GM19193 (cell line): ENCODE measurements around the gene GDI1.

ENCODE experiments used
- POLR2A ChIP-seq: IDR thresholded peaks from 4 replicates; pipeline ENCODE4 v1.6.1; 2011; ENCODE audit not compliant: insufficient read depth, insufficient read length; ENCODE audit errors: extremely low read depth

Gene GDI1

GRCh38 chrX:154408659-154409221 lies 28.2 kb upstream of the GDI1 start:
- TF ChIP-seq POLR2A: no peak

- no peak for TF ChIP-seq POLR2A
Measured at GRCh38 chrX:154409222-154409871, 27.6 kb upstream of the GDI1 start, which contains the start of gene DNASE1L1. TSS of gene DNASE1L1 (minus strand) at chrX:154409254. CDS start at chrX:154405568, 3,686 bp downstream.

DNA sequence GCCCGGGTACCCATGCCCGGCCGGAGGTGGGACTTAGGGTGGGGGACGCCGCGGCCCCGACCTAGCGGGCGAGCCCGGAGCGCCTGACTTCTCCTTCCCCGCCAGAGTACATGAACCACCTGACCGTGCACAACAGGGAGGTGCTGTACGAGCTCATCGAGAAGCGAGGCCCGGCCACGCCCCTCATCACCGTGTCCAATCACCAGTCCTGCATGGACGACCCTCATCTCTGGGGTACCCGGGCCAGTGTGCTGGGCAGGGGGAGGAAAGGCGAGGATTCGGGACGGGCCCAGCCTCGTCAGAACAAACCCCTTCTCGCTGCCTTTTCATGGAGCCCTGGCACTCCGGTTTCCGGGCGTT lies 25.0 kb upstream of the GDI1 start:
- TF ChIP-seq POLR2A: peak; percentile 28

DNA sequence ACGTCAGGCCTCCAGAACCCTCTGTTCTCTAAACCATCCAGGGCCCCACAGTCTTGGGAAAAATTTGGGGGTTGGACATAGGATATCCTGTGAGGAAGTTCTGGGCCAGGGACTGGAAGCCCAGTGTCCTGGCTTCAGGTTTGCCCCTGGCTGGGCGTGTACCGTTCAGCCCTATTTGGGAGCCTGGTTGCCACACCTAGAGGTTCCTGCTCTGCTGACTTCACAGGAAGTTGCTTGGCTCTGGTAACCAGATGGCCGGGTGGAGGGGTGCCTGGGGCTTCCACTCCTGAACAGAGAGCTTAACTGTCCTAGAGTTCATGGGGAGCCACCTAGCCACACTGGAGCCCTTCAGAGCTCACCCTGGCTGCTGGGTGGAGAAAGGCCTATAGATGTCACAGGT lies 24.5 kb upstream of the GDI1 start:
- TF ChIP-seq POLR2A: no peak

- TF ChIP-seq POLR2A: no peak
Measured at GRCh38 chrX:154413142-154413541, 23.8 kb upstream of the GDI1 start.

GRCh38 chrX:154417157-154417556 lies 19.8 kb upstream of the GDI1 start:
- TF ChIP-seq POLR2A: no peak

DNA sequence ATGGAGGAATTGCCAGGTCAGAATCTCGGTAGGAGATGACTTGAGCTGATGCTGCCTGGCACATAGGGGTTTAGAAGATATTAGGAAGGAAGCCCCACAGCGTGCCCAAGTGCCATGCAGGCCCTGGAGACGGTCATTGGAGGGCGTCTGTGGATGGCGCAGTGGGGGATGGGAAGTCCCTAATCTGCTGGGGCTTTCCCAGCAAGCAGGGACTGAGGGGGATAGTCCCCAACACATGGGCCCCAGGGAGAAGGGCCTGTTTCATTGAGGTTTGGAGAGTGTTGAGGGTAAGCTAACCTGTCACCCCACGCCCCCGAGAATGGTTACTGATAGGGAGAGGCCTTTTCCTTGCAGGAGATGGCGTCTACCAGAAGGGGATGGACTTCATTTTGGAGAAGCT lies 17.8 kb upstream of the GDI1 start:
- no peak for TF ChIP-seq POLR2A

DNA sequence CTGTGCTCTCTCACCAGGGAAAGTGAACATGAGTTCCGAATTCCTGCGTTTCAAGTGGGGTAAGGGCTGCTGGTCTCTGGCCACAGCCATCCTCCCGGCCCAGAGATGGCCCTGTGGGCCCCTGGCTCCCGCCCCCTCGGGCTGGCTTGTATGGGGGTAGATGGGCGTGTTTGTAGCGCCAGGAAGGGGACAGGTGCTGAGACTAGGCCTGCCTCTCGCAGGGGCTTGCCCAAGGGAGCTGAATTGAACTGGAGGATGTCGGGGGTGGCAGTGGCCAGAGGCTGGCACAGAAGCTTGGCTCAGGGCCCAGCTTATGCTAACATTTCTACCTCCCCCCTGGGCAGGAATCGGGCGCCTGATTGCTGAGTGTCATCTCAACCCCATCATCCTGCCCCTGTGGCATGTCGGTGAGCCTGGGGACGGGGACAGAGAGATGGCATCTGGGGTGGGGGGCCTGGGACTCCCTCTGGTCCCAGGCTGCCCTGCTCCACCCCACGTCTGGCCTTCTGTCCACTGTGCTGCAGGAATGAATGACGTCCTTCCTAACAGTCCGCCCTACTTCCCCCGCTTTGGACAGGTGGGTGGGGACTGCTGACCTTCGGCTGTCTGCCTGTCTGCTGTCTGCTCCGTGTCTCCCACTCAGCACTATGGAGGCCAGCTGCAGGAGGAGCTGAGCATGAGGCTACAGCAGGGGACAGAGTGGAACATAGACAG lies 17.1 kb upstream of the GDI1 start:
- no peak for TF ChIP-seq POLR2A

- TF ChIP-seq POLR2A: no peak
Measured at GRCh38 chrX:154420402-154420756, 16.6 kb upstream of the GDI1 start.

DNA sequence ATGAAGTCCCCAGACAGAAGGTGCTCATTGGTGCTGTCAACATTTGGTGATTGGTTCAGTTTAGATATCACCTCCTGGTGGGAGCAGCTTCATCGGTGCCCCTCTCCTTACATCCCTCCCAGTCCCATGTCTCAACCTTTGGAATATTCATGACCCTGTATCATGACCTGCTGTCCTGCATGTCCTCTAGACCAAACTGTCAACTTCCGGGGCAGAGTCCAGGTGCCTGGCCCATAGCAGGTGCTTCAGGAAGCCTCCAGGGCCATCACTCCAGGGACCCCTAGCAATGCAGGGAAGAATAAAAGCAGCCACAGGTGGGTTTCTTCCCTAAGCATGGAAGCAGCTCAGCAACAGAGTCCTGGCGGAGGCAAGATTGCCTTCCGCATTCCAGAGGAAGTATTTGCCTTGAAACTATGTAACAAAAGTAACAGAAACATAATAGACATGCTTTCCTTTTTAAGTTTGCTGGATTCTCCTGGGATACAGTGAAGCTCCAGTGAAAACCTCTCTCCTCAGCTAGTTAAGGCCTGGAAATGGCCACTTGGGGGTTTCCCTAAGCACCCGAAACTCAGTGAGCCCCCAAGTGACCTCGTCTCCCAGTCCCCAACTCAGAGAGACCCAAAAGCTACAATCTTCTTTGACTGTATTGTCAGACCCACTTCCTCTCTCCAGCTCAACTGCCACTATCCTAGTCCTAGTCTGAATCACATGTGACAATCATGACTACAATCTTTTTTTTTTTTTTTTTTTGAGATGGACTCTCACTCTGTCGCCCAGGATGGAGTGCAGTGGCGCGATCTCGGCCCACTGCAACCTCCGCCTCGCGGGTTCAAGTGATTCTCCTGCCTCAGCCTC lies 9.8 kb upstream of the GDI1 start:
- no peak for TF ChIP-seq POLR2A

GRCh38 chrX:154428176-154429171 lies 8.5 kb upstream of the GDI1 start, which contains the start of gene ATP6AP1:
TSS of gene ATP6AP1 (plus strand) at chrX:154428677. CDS start at chrX:154428693, 16 bp downstream.
- TF ChIP-seq POLR2A: peak; percentile 48

- TF ChIP-seq POLR2A: no peak
Measured at GRCh38 chrX:154429711-154430110, 7.2 kb upstream of the GDI1 start.

DNA sequence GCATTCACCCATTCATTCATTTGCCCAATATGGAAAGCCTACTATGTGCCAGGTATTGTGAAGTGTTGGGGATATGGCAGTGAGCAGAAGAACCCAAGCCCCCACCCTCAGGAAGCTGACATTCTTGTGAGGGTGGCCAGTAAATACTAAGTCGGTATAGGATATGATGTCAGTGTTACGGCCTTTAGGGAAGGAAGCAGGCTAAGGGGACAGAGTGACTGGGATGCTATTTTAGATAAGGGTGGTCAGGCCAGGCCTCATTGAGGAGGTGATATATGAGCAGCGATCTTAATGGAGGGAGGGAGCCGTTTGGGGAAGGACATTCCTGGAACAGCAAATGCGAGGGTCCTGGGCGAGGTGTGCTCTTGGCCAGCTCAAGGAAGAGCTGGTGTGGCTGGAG lies 6.5 kb upstream of the GDI1 start:
- no peak for TF ChIP-seq POLR2A

DNA sequence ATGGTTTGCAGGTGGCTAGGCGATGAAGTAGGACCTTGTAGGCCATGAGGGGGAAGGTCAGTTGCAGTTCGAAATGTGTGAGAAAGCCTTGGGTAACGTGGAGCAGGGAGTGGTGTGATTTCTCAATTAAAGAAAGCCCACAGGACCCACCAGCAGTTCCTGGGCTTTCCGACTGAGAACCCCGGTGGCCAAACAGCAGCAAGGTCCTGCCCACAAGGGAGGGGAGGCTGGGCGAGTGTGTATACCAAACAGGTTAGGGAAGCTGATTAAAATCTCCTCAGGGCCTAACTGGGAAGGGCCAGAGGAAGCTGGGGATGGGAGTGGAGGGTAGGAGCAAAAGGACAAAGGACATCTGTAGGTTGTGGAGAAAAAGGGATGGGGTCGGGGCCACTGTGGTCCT lies 6.0 kb upstream of the GDI1 start:
- no peak for TF ChIP-seq POLR2A
